OCI-LY7 (cell line): Measurements from ENCODE around the gene SIK3. TPM values are rescaled to one million over a fixed set of nuclear protein-coding genes. Genes with fewer than 3 reads are reported as not detected.

ENCODE experiments used
- BruUV-seq: library from RNA; stranded (reverse); fragments of 400-500 nt; replicated peaks from 2 replicates; lab custom pipeline; 2021; lab: Mats Ljungman, UMichigan
- CTCF ChIA-PET: fragments of 300-600 bp; sonication (Branson Sonifier 250); formaldehyde crosslinking; loops from one replicate; lab custom pipeline; 2022; ENCODE audit warnings: antibody characterized with exemption; ENCODE audit not compliant: unreplicated experiment; lab: Charles Lee
- POLR2A ChIA-PET: fragments of 300-600 bp; sonication (Branson Sonifier 250); formaldehyde crosslinking; loops from one replicate; lab custom pipeline; 2022; ENCODE audit warnings: antibody characterized with exemption; lab: Charles Lee
- DNase-seq: peaks from one replicate; pipeline ENCODE4 v3.0.0-alpha.2; 2015; ENCODE audit warnings: low spot score
- H2AFZ ChIP-seq: fragments of 200-600 bp; sonication (generic), shearing (Covaris generic); 2 replicates; pipeline ENCODE4 v1.6.1; 2014; ENCODE audit warnings: mild to moderate bottlenecking, antibody characterized with exemption, low read length, moderate library complexity
- H3K27ac ChIP-seq: fragments of 200-600 bp; sonication (generic); 2 replicates; pipeline ENCODE4 v1.5.1; 2014; ENCODE audit warnings: mixed run types, low read depth, mild to moderate bottlenecking, moderate library complexity, low read length, inconsistent platforms; ENCODE audit not compliant: poor library complexity, severe bottlenecking
- H3K36me3 ChIP-seq: fragments of 200-600 bp; sonication (generic); 2 replicates; pipeline ENCODE4 v1.6.1; 2014; ENCODE audit warnings: mild to moderate bottlenecking, antibody characterized with exemption, low read length, moderate library complexity, mixed read lengths; ENCODE audit not compliant: insufficient read depth
- H3K4me1 ChIP-seq: fragments of 200-600 bp; sonication (generic); 2 replicates; pipeline ENCODE4 v1.5.1; 2014; ENCODE audit warnings: mild to moderate bottlenecking, low read length; ENCODE audit not compliant: insufficient read depth, poor library complexity, severe bottlenecking
- H3K4me2 ChIP-seq: fragments of 200-600 bp; sonication (generic); 2 replicates; pipeline ENCODE4 v1.6.1; 2014; ENCODE audit warnings: mild to moderate bottlenecking, low read length
- H3K4me3 ChIP-seq: fragments of 200-600 bp; sonication (generic); 2 replicates; pipeline ENCODE4 v1.5.1; 2014; ENCODE audit warnings: mild to moderate bottlenecking, low read depth, low read length; ENCODE audit not compliant: poor library complexity, severe bottlenecking
- H3K79me2 ChIP-seq: fragments of 200-600 bp; sonication (generic); 2 replicates; pipeline ENCODE4 v1.6.1; 2016; ENCODE audit warnings: low read depth, mild to moderate bottlenecking, low read length, moderate library complexity, mixed read lengths; ENCODE audit not compliant: insufficient read depth
- H3K9me2 ChIP-seq: fragments of 200-600 bp; sonication (generic); 2 replicates; pipeline ENCODE4 v1.6.1; 2016; ENCODE audit warnings: mild to moderate bottlenecking, low read length, mixed read lengths; ENCODE audit not compliant: insufficient read depth
- H3K9me3 ChIP-seq: fragments of 200-600 bp; sonication (generic); 2 replicates; pipeline ENCODE4 v1.6.1; 2014; ENCODE audit warnings: mild to moderate bottlenecking, mixed run types, low read length, mixed read lengths
- H4K20me1 ChIP-seq: fragments of 200-600 bp; sonication (generic); 2 replicates; pipeline ENCODE4 v1.6.1; 2014; ENCODE audit warnings: mild to moderate bottlenecking, antibody characterized with exemption, low read length, moderate library complexity, mixed read lengths; ENCODE audit not compliant: insufficient read depth
- EZH2phosphoT487 ChIP-seq: fragments of 200-600 bp; sonication (generic); IDR thresholded peaks from 2 replicates; pipeline ENCODE4 v1.6.1; 2018; ENCODE audit warnings: low read depth, borderline replicate concordance, mild to moderate bottlenecking, mixed run types, antibody characterized with exemption, low read length, moderate library complexity, mixed read lengths
- intact Hi-C: fragments of 100-400 bp; cut with micrococcal nuclease; formaldehyde crosslinking; loops from one replicate; pipeline ENCODE4 v1.10.0; 2022; ENCODE audit not compliant: unreplicated experiment
- total RNA-seq, 2 experiments: library from RNA; depleted of rRNA in 1 of 2; stranded (reverse); fragments of >200 nt in 1 of 2; shearing (Covaris generic) in 1 of 2; gene quantifications; 2 replicates each; pipeline ENCODE4 v1.2.3, GENCODE V29; 2014 to 2022
- TF ChIP-seq, protein P1 (sequence below): fragments of 200-600 bp; sonication (generic); conservative IDR thresholded peaks from 2 replicates; pipeline ENCODE4 v1.5.1; 2014; ENCODE audit warnings: mild to moderate bottlenecking, antibody characterized with exemption, low read length, moderate library complexity, mixed read lengths

SIK3 gene
- total RNA-seq, 2 experiments from 2014 or later, result 29.3 to 72.9 TPM

DNA sequence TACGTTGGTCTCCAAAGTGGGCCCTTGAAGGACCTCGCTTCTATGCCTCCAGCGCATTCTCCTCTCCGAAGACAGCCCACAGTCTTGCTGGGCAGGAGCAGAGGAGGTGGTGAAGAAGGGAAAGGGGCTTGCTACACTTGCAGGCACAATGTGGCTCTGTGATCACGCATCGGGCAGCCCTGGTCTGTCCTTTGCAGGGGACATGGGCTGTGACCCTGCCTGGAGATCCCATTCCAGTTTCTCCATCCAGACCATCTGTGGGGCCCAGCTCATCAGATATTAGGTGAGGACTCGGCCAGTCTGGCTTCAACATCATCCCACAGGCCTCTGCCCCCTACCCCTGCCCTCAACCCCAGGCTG lies 261.6 kb downstream of the SIK3 start:
- no TSS peak for BruUV-seq
- CTCF ChIA-PET, result interaction anchor here (0.9 kb wide), 1 partner anchor 247 kb away, joined by 3 read pairs; no protein-coding TSS in a partner anchor

DNA sequence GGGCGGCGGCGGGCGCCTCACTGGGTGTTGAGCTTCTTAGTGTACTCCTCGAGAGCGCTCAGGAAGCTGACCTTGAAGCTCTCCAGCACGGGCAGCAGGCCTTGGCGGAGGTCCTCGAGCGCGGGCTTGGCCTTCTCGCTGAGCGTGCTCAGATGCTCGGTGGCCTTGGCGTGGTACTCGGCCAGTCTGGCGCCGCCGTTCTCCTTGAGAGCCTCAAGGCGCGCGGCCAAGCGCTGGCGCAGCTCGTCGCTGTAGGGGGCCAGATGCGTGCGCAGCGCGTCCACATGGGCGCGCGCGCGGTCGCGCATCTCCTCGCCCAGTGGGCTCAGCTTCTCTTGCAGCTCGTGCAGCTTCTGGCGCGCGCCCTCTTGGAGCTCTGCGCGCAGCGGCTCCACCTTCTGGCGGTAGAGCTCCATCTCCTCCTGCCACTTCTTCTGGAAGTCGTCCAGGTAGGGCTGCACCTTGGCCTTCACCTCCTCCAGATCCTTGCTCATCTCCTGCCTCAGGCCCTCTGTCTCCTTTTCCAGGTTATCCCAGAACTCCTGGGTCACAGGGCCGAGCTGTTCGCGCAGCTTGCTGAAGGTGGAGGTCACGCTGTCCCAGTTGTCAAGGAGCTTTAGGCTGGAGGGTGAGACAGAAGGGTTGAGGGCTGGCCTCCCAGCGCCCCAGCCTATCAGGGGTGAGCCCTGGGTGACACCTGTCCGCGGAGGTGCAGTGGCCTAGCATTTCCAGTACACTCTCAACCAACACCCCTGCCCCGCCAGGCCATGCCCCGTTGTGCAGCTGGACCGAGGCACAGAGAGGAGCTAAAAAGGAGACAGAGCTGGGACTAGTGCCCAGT lies 262.2 kb downstream of the SIK3 start:
- Histone ChIP-seq H3K4me2 (peak overlapping the region; percentile 59), H4K20me1 (no peaks in the 10 kb centered on the region), H3K79me2 (no peaks in the 10 kb centered on the region), H3K9me3 (no peaks in the 10 kb centered on the region), H2AFZ (peak overlapping the region; percentile 80), H3K36me3 (no peaks in the 10 kb centered on the region), H3K4me3 (peak overlapping the region; percentile 41), H3K9me2 (no peaks in the 10 kb centered on the region), H3K27ac (no peak overlapping the region), H3K4me1 (peaks cover 13% of the 10 kb centered on the region)
- no peak for TF ChIP-seq EZH2phosphoT487
- TF ChIP-seq, protein P1, sequence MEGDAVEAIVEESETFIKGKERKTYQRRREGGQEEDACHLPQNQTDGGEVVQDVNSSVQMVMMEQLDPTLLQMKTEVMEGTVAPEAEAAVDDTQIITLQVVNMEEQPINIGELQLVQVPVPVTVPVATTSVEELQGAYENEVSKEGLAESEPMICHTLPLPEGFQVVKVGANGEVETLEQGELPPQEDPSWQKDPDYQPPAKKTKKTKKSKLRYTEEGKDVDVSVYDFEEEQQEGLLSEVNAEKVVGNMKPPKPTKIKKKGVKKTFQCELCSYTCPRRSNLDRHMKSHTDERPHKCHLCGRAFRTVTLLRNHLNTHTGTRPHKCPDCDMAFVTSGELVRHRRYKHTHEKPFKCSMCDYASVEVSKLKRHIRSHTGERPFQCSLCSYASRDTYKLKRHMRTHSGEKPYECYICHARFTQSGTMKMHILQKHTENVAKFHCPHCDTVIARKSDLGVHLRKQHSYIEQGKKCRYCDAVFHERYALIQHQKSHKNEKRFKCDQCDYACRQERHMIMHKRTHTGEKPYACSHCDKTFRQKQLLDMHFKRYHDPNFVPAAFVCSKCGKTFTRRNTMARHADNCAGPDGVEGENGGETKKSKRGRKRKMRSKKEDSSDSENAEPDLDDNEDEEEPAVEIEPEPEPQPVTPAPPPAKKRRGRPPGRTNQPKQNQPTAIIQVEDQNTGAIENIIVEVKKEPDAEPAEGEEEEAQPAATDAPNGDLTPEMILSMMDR, result peak; percentile 75
- no TSS peak for BruUV-seq
- intact Hi-C loops, result loop anchor here (1.0 to 5.0 kb wide), 2 partner anchors 44 to 104 kb away; partner anchors contain the start of gene APOA5
- DNase-seq, result peak; percentile 89
- ChIA-PET CTCF (interaction anchor here (0.6 to 1.1 kb wide), 6 partner anchors 26 to 269 kb away, joined by 3 to 5 read pairs (median 3); partner anchors contain the start of genes APOA5 and ZPR1), POLR2A (interaction anchor here (0.6 to 2.6 kb wide), 8 partner anchors 13 to 456 kb away, joined by 3 to 5 read pairs (median 4); partner anchors contain the start of gene APOA4)

More for the DNA sequence above, 261.6 kb downstream of the SIK3 start:
- DNase-seq, result no peak
- Histone ChIP-seq H2AFZ (no peak overlapping the region), H3K4me2 (no peak overlapping the region), H3K36me3 (no peaks in the 10 kb centered on the region), H3K9me2 (no peaks in the 10 kb centered on the region), H3K9me3 (no peaks in the 10 kb centered on the region), H3K4me3 (no peak overlapping the region), H3K4me1 (peaks cover 13% of the 10 kb centered on the region), H3K79me2 (no peaks in the 10 kb centered on the region), H4K20me1 (no peaks in the 10 kb centered on the region), H3K27ac (no peak overlapping the region)
- intact Hi-C loops, result loop anchor here (1.0 to 5.0 kb wide), 2 partner anchors 44 to 104 kb away; partner anchors contain the start of gene APOA5
- POLR2A ChIA-PET, result interaction anchor here (1.0 to 2.6 kb wide), 2 partner anchors 46 to 50 kb away, joined by 4 to 5 read pairs; no protein-coding TSS in a partner anchor
- TF ChIP-seq, protein P1, result no peak
- no peak for TF ChIP-seq EZH2phosphoT487
